SJCRH30 (cell line): ENCODE data around the gene PLXNA1. TPM values are rescaled to one million over a fixed set of nuclear protein-coding genes. Genes with fewer than 3 reads are reported as not detected.

ENCODE experiments used
- DNase-seq, 2 experiments: peaks; one replicate each; pipeline ENCODE4 v3.0.0-alpha.2; 2015 to 2020
- H3K27ac ChIP-seq: fragments of 250-450 bp; sonication (Bioruptor Pico); 2 replicates; pipeline ENCODE4 v1.5.1; 2020; ENCODE audit warnings: mild to moderate bottlenecking, moderate library complexity
- H3K27me3 ChIP-seq: fragments of 250-450 bp; sonication (Bioruptor Pico); 2 replicates; pipeline ENCODE4 v1.5.1; 2020; ENCODE audit warnings: mild to moderate bottlenecking, moderate library complexity
- H3K36me3 ChIP-seq: fragments of 250-450 bp; sonication (Bioruptor Pico); 2 replicates; pipeline ENCODE4 v1.5.1; 2020; ENCODE audit warnings: mild to moderate bottlenecking, moderate library complexity
- H3K4me1 ChIP-seq: fragments of 250-450 bp; sonication (Bioruptor Pico); 2 replicates; pipeline ENCODE4 v1.5.1; 2020; ENCODE audit warnings: mild to moderate bottlenecking, moderate library complexity
- H3K4me3 ChIP-seq: fragments of 250-450 bp; sonication (Bioruptor Pico); 2 replicates; pipeline ENCODE4 v1.5.1; 2020; ENCODE audit warnings: mild to moderate bottlenecking, moderate library complexity
- H3K9me3 ChIP-seq: fragments of 250-450 bp; sonication (Bioruptor Pico); replicated peaks from 2 replicates; pipeline ENCODE4 v1.5.1; 2020; ENCODE audit warnings: mild to moderate bottlenecking, moderate library complexity
- total RNA-seq: library from RNA; depleted of rRNA; stranded (reverse); fragments of >200 nt; shearing (Covaris generic); gene quantifications from 2 replicates; pipeline ENCODE4 v1.2.3, GENCODE V29; 2014

Gene PLXNA1
- total RNA-seq, 1 experiment from 2014 or later, result 51.6 TPM

DNA sequence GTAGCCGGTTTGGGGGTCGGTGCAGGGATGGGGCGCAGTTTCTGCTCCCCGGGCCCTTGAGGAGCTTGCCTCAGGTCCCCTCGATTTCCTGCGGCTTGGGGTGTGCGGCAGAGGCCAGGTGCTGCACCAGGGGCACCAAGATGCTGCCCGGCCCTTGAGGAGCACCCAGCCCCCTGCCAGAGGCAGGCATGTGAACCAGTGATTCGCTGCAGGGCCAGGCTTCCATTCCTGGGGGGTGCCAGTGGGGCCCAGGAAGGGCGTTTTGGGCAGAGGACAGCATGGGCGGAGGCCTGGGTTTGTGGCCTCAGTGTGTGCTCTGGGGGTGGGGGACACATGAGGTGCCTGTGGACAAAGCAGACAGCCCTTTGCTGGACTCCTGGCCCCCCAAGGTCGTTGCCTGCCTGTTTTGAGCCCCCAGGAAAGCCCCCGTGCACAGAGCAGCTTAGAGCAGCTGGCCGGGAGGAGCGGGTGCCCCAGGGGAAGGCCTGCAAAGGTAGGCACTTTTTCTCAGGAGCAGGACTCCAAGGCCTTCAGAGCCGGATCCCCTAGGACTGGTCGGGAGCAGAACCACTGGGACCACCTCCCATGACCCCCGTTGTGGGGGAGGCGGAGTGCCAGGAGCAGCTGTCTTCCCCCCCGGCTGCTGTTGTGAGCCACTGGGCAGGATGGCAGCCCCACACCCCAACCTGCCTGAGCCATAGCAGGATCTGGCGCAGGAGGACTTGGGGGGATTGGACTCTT, 1.6 kb downstream of the PLXNA1 start:
- H3K27ac ChIP-seq, result peak overlapping the region; percentile 45; the same call in 1 of the 2 replicates
- H3K9me3 ChIP-seq, result no peaks in the 10 kb centered on the region
- H3K4me1 ChIP-seq, result 0 out of 2 replicates have a peak, but pooled peaks cover 5% of the 10 kb centered on the region
- peaks cover 7% of the 10 kb centered on the region; the same call in 1 of the 2 replicates for H3K36me3 ChIP-seq
- peak in 1 of 2 experiments; percentile 15 for DNase-seq
- no peaks in the 10 kb centered on the region for H3K27me3 ChIP-seq
- H3K4me3 ChIP-seq, result peak overlapping the region; percentile 92

DNA sequence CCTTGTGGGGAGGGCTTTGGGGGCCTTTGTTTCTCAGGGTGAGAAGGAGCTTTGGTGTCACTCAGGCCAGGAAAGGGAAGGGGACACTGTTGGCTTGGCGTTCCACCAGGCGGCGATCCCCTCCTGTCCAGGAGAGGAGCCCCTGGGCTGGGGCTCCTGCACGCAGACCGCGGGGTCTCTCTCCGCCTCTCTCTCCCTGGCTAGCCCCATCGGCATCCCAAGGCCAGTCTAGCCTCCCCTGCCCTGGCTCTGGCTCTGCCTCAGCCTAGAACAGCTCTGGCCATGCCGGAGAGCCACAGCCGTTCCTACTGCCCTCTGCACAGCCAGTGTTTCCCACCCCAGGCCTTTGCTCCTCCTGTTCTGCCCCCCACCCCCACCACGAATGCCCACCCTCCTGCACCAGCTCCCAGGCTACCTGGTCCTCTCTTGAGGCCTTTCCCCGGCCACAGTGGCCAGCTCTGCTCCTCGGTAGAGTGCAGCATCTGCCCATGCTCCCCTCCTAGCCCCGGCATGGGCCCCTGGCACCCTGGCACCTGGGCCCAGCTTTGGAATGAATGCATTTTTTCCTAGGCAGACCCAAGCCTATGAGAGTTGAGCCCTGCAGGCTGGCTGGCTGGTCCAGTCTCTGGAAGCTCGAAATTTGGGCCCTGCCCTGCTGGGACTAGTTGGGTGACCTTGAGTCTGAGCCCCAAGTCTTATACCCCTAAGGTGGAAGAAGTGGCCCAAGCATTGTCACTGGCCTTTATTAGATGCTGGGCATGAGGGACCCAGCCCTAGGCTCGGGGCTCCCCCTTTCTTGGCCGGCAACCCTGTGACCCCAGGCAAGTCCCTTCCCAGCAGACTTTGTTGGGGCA, 2.4 kb downstream of the PLXNA1 start:
- H3K27me3 ChIP-seq, result no peaks in the 10 kb centered on the region
- H3K4me1 ChIP-seq, result 0 out of 2 replicates have a peak, but pooled peaks cover 5% of the 10 kb centered on the region
- H3K27ac ChIP-seq, result no peak overlapping the region
- no peak overlapping the region for H3K4me3 ChIP-seq
- H3K36me3 ChIP-seq, result peaks cover 7% of the 10 kb centered on the region; the same call in 1 of the 2 replicates
- DNase-seq, result peak; percentile 45 to 54
- no peaks in the 10 kb centered on the region for H3K9me3 ChIP-seq

DNA sequence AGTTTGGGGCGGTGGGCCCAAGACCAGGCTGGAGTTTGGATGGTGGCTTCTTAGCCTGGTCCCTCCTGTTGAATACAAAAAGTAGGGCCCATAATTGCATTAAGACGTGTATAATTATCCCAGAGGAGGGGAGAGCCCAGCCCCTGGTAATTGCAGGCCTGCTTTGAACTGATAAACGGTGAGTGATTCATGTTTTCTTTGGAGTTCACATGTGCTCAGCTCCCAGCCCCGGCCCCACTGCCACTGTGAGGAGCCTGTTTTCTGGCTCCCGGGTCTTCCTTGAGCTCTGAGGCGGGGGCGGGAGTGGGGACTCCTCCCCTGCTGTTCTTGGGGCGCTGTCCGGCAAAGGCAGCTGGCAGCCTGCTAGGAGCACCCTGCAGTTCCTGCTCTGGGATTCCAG, 3.1 kb downstream of the PLXNA1 start:
- Histone ChIP-seq H3K9me3 (no peaks in the 10 kb centered on the region), H3K27ac (no peak overlapping the region), H3K36me3 (peaks cover 7% of the 10 kb centered on the region; the same call in 1 of the 2 replicates), H3K4me3 (no peak overlapping the region), H3K4me1 (0 out of 2 replicates have a peak, but pooled peaks cover 5% of the 10 kb centered on the region), H3K27me3 (no peaks in the 10 kb centered on the region)
- no peak for DNase-seq

DNA sequence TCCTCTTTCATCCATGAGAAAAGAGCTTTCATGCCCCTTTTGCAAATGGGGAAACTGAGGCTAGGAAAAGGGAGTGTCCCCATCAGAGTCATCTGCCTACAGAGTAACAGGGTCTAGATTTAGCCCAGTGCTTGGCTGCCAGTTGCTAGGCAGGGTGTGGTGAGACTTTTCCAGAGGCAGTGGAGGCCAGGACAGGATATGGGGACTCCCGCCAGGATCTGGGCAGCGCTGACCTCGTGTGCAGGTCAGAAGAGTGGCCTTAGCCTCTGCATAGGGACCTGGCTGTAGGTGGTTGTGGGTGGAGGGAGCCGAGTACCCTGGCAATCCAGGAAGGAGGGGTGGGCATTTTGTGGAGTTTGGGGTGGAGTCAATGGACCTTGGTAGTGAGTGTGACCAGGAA, 4.2 kb downstream of the PLXNA1 start:
- Histone ChIP-seq H3K4me3 (no peak overlapping the region), H3K27ac (no peak overlapping the region), H3K27me3 (no peaks in the 10 kb centered on the region), H3K4me1 (0 out of 2 replicates have a peak, but pooled peaks cover 5% of the 10 kb centered on the region), H3K9me3 (no peaks in the 10 kb centered on the region), H3K36me3 (peaks cover 7% of the 10 kb centered on the region; the same call in 1 of the 2 replicates)
- DNase-seq, result no peak

DNA sequence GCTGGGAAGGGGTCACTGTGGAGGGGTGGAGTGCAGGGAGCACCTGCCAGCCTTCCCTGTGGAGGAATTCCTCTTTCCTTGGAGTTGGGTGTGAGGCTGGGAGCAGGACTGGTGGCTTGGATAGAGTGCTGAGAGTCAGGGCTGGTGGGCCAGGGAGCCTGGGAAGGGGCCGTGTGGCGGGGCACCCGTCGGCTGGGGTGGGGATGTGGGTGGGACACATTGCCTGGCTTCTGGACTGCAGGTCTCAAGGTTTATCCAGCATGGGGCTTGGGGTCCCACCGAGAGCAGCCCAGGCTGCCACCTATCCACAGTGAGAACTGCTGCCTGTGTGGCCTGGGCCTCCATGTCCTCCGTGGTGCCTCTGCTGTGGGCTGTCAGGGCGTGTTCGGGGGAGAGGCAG, 4.7 kb downstream of the PLXNA1 start:
- Histone ChIP-seq H3K4me3 (no peak overlapping the region), H3K36me3 (peaks cover 7% of the 10 kb centered on the region; the same call in 1 of the 2 replicates), H3K9me3 (no peaks in the 10 kb centered on the region), H3K27me3 (no peaks in the 10 kb centered on the region), H3K4me1 (0 out of 2 replicates have a peak, but pooled peaks cover 5% of the 10 kb centered on the region), H3K27ac (no peak overlapping the region)
- DNase-seq, result no peak

DNA sequence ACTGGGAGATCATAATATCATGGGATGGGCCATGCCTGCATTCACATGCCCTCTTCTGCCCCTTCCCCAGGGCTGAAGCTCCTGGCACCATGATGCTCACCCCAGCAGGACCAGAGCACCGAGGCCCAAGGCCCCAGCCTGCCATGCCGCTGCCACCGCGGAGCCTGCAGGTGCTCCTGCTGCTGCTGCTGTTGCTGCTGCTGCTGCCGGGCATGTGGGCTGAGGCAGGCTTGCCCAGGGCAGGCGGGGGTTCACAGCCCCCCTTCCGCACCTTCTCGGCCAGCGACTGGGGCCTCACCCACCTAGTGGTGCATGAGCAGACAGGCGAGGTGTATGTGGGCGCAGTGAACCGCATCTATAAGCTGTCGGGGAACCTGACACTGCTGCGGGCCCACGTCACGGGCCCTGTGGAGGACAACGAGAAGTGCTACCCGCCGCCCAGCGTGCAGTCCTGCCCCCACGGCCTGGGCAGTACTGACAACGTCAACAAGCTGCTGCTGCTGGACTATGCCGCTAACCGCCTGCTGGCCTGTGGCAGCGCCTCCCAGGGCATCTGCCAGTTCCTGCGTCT, 5.6 kb downstream of the PLXNA1 start:
- H3K4me3 ChIP-seq, result no peak overlapping the region
- no peaks in the 10 kb centered on the region for H3K9me3 ChIP-seq
- no peak for DNase-seq
- H3K4me1 ChIP-seq, result 0 out of 2 replicates have a peak, but pooled peaks cover 5% of the 10 kb centered on the region
- H3K27ac ChIP-seq, result no peak overlapping the region
- H3K36me3 ChIP-seq, result peaks cover 7% of the 10 kb centered on the region; the same call in 1 of the 2 replicates
- H3K27me3 ChIP-seq, result no peaks in the 10 kb centered on the region

DNA sequence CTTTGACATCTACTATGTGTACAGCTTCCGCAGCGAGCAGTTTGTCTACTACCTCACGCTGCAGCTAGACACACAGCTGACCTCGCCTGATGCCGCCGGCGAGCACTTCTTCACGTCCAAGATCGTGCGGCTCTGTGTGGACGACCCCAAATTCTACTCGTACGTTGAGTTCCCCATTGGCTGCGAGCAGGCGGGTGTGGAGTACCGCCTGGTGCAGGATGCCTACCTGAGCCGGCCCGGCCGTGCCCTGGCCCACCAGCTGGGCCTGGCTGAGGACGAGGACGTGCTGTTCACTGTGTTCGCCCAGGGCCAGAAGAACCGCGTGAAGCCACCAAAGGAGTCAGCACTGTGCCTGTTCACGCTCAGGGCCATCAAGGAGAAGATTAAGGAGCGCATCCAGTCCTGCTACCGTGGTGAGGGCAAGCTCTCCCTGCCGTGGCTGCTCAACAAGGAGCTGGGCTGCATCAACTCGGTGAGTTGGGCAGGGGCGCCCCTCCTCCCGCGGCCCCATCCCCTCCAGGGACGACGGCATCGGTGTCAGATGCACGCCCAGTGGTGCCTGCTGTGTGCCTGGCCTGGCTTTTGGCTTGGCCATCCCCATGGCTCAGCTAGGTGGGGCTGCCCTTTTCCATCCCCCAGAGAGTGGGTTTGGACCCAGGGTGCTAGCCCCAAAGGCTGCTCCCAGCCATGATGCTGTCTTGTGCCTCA, 6.6 kb downstream of the PLXNA1 start:
- no peak overlapping the region for H3K4me3 ChIP-seq
- H3K9me3 ChIP-seq, result no peaks in the 10 kb centered on the region
- no peak overlapping the region for H3K27ac ChIP-seq
- H3K4me1 ChIP-seq, result peaks cover 11% of the 10 kb centered on the region; the same call in 1 of the 2 replicates
- no peaks in the 10 kb centered on the region for H3K27me3 ChIP-seq
- peaks cover 7% of the 10 kb centered on the region; the same call in 1 of the 2 replicates for H3K36me3 ChIP-seq
- no peak for DNase-seq

DNA sequence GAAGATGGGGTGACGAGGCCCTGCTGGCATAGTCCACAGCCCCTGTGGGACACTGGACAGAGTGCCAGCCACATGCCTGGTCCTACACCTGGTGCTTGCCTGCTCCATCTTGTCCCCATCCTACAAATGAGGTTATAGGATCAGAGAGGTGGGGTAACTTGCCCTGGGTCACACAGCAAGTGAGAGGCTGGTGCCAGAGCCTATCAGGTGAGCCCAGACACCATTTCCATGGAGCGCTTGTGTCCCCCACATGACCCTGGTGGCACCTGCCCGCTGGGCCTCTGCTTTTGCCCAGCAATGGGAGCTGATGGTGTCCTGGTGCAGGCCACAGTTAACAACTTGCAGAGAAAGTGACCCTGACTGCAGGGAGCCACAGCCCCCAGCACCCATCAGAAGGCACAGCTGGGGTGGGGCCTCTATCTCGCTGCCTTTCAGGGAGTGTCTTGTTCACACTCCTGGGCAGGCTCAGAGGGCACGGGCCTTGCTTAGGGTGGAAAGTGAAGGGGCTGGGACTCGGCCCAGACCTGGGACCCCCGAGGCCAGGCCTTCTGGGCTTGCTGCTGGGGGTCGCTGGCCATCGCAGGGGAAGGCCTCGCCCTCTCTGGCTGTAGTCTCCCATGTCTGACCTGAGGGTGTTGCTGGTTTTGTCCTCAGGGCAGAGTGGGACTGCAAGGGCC, 7.2 kb downstream of the PLXNA1 start:
- peaks cover 7% of the 10 kb centered on the region; the same call in 1 of the 2 replicates for H3K36me3 ChIP-seq
- H3K9me3 ChIP-seq, result no peaks in the 10 kb centered on the region
- H3K27ac ChIP-seq, result no peak overlapping the region
- H3K27me3 ChIP-seq, result no peaks in the 10 kb centered on the region
- no peak overlapping the region for H3K4me3 ChIP-seq
- peaks cover 12% of the 10 kb centered on the region; the same call in 1 of the 2 replicates for H3K4me1 ChIP-seq
- DNase-seq, result no peak

DNA sequence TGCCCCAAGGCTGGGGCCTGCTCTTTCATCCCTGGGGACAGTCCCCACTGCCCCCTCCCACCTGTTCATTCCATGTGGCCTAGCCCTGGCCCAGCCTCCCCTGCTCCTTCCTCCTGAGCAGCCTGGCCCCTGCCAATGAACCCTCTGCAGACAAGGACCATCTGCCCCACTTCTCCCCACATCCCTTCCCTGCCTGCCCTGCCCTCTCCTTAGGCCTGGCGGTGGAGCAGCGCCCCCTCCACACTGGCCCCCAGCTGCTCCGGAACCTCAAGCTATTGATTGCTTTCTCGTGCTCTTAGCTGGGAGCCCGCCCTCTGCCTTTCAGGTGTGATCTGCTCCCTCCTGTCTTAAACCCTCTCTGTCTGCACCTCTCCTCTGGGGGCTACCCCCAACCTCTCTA, 8.0 kb downstream of the PLXNA1 start:
- peak in 1 of 2 experiments; percentile 28 for DNase-seq
- no peak overlapping the region for H3K27ac ChIP-seq
- no peak overlapping the region for H3K4me3 ChIP-seq
- no peaks in the 10 kb centered on the region for H3K9me3 ChIP-seq
- H3K4me1 ChIP-seq, result peaks cover 12% of the 10 kb centered on the region; the same call in 1 of the 2 replicates
- H3K36me3 ChIP-seq, result peaks cover 7% of the 10 kb centered on the region; the same call in 1 of the 2 replicates
- H3K27me3 ChIP-seq, result no peaks in the 10 kb centered on the region

DNA sequence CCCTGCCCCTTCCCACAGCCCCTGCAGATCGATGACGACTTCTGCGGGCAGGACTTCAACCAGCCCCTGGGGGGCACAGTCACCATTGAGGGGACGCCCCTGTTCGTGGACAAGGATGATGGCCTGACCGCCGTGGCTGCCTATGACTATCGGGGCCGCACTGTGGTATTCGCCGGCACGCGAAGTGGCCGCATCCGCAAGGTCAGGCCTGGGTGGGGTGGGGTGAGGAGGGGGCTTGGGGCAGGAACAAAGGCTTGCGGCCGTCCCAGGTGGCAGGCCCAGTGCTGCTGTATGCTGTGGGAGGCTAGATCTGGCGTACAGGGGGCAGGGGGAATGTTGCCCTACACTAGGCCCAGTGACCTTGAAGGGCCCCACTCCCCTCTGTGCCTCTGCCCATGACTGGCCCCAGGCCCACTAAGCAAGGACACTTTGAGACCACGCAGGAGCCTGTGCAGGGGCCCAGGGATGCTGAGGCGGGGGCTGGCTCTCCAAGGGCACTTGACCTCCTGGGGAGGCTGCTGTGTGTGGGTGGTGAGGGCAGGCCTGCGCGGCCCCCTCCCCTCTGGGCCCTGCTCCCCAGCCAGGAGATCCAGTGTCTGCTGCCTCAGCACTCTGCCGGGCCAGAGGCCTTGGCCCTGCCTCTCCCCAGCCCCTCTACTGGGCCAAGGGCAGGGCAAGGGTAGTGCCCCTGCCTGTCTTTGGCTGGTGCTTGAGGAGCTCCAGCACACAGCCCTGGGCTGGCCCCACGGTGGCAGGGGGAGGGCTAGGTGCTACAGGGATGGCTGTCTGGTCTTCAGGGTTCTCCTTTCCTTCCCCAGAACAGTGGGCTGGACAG, 8.7 kb downstream of the PLXNA1 start:
- peaks cover 12% of the 10 kb centered on the region; the same call in 1 of the 2 replicates for H3K4me1 ChIP-seq
- peaks cover 7% of the 10 kb centered on the region; the same call in 1 of the 2 replicates for H3K36me3 ChIP-seq
- no peaks in the 10 kb centered on the region for H3K9me3 ChIP-seq
- H3K4me3 ChIP-seq, result no peak overlapping the region
- no peaks in the 10 kb centered on the region for H3K27me3 ChIP-seq
- no peak overlapping the region for H3K27ac ChIP-seq
- no peak for DNase-seq

DNA sequence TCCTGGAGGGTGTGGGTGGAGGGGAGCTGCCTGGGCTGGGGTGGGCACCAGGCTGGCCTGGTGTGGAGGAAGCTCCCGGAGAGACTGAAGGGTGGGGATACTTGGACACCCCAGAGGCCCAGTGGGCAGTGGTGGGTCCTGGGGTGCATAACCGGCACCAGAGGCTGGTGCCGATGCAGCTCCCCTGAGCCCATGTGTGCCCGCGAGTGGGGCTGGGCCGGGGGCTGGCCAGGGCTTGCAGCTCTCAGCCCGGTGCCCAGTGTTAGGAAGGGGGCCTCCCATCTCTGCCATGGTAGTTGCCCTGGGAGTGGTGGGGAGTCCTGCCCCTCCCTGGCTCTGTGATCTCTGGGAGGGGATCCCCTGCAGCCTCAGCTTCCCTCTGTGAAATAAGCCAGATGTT, 9.3 kb downstream of the PLXNA1 start:
- Histone ChIP-seq H3K9me3 (no peaks in the 10 kb centered on the region), H3K27ac (no peak overlapping the region), H3K4me3 (no peak overlapping the region), H3K27me3 (no peaks in the 10 kb centered on the region), H3K36me3 (peaks cover 7% of the 10 kb centered on the region; the same call in 1 of the 2 replicates), H3K4me1 (peaks cover 12% of the 10 kb centered on the region; the same call in 1 of the 2 replicates)
- DNase-seq, result no peak

DNA sequence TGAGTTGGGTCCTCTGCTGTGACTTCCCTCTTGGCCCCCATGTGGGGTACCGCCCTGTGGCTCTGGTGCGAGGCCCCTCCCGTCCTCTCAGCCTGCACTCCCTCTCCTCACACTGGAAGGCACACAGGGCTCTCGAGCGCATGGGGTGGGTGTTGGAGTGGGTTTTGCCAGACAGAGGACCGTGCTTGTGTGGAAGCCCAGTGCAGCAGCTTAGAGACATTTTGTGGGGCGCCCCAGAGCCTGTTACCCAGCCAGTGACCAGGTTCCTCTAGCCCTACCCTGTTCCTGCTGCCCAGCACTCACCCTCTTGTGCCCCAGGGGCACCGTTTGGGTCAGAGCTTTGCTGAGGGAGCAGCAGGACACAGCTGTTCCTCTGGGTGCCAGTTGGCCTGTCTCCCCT, 9.9 kb downstream of the PLXNA1 start:
- peaks cover 7% of the 10 kb centered on the region; the same call in 1 of the 2 replicates for H3K36me3 ChIP-seq
- no peaks in the 10 kb centered on the region for H3K27me3 ChIP-seq
- H3K4me3 ChIP-seq, result no peak overlapping the region
- no peaks in the 10 kb centered on the region for H3K9me3 ChIP-seq
- no peak for DNase-seq
- peaks cover 12% of the 10 kb centered on the region; the same call in 1 of the 2 replicates for H3K4me1 ChIP-seq
- no peak overlapping the region for H3K27ac ChIP-seq

DNA sequence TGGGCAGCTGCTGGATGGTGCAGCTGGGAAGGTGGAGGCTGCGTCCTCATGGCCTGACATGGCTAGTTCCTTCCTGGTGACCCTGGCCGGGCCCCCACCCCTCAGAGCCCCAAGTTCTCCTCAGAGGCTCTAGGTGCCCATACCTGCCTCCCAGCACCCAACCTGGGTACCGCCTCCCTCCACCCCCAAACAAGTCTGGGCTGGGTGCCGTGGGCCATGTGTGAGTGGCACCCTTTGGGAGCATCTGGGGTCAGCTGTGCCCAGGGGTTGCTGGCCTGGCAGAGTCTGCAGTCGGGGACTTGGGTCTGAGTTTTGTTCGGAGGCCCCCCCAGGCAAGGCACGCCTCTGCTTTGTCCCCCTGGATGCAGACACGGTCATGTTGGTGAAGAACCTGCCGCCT, 10.5 kb downstream of the PLXNA1 start:
- Histone ChIP-seq H3K36me3 (peaks cover 7% of the 10 kb centered on the region; the same call in 1 of the 2 replicates), H3K9me3 (no peaks in the 10 kb centered on the region), H3K27me3 (no peaks in the 10 kb centered on the region)

More for the DNA sequence above, 10.5 kb downstream of the PLXNA1 start:
- no peak for DNase-seq
- no peak overlapping the region for H3K27ac ChIP-seq
- peaks cover 17% of the 10 kb centered on the region; the same call in 1 of the 2 replicates for H3K4me1 ChIP-seq
- H3K4me3 ChIP-seq, result no peak overlapping the region
